SK-N-SH (cell line): ENCODE results near the gene SF3A1. TPM values are rescaled to one million over a fixed set of nuclear protein-coding genes. Genes with fewer than 3 reads are reported as not detected.

Source experiments
- CTCF ChIA-PET: fragments of 300-600, 350-600 bp; formaldehyde crosslinking; extraction: SDS; loops from one replicate; lab custom pipeline; 2021; lab: Yijun Ruan, JAX
- POLR2A ChIA-PET: fragments of 350-600 bp; sonication (Branson Sonifier 250); formaldehyde crosslinking; extraction: SDS; loops from one replicate; lab custom pipeline; 2020; ENCODE audit warnings: antibody characterized with exemption, inconsistent platforms; lab: Yijun Ruan, JAX
- DNase-seq: peaks from one replicate; pipeline ENCODE4 v3.0.0; 2012
- H2AFZ ChIP-seq: fragments of 200-600 bp; sonication (generic); 2 replicates; pipeline ENCODE4 v1.8.1; 2016; ENCODE audit warnings: antibody characterized with exemption, mild to moderate bottlenecking, low read depth
- H3F3A ChIP-seq: fragments of 200-600 bp; sonication (generic); replicated peaks from 2 replicates; pipeline ENCODE3; 2016; ENCODE audit warnings: antibody characterized with exemption, mild to moderate bottlenecking; ENCODE audit not compliant: insufficient read depth
- H3K27ac ChIP-seq, 2 experiments: fragments of 200-500 bp in 1 of 2; fragments of 200-600 bp in 1 of 2; sonication (Bioruptor generic) in 1 of 2; sonication (generic), shearing (Covaris generic) in 1 of 2; 2 replicates each; pipeline versions ENCODE4 v1.5.1 to v1.6.1; 2014 to 2016; ENCODE audit warnings: low read depth in 2 of 2, inconsistent platforms in 1 of 2, low read length in 1 of 2, mild to moderate bottlenecking in 1 of 2, mixed read lengths in 1 of 2
- H3K27me3 ChIP-seq: fragments of 200-600 bp; sonication (generic), shearing (Covaris generic); 2 replicates; pipeline ENCODE4 v1.6.1; 2016; ENCODE audit warnings: mixed run types; ENCODE audit not compliant: insufficient read depth
- H3K36me3 ChIP-seq, 2 experiments: fragments of 200-500 bp in 1 of 2; fragments of 200-600 bp in 1 of 2; sonication (Bioruptor generic) in 1 of 2; sonication (generic) in 1 of 2; replicated peaks in 1 of 2; 2 replicates each; pipeline versions ENCODE3 to v1.5.1; 2014 to 2016; ENCODE audit warnings: low read length in 1 of 2, mild to moderate bottlenecking in 1 of 2; ENCODE audit not compliant: insufficient read depth in 2 of 2, control insufficient read depth in 1 of 2
- H3K4me1 ChIP-seq, 2 experiments: fragments of 200-500 bp in 1 of 2; fragments of 200-600 bp in 1 of 2; sonication (Bioruptor generic) in 1 of 2; sonication (generic), shearing (Covaris generic) in 1 of 2; 2 replicates each; pipeline versions ENCODE4 v1.5.1 to v1.6.1; 2014 to 2016; ENCODE audit warnings: low read depth in 1 of 2, low read length in 1 of 2, mixed run types in 1 of 2; ENCODE audit not compliant: insufficient read depth in 2 of 2, control insufficient read depth in 1 of 2
- H3K4me2 ChIP-seq: fragments of 200-600 bp; sonication (generic), shearing (Covaris generic); 2 replicates; pipeline ENCODE4 v1.6.1; 2017; ENCODE audit warnings: mixed run types
- H3K4me3 ChIP-seq, 2 experiments: fragments of 200-500 bp in 1 of 2; fragments of 200-600 bp in 1 of 2; sonication (Bioruptor generic) in 1 of 2; sonication (generic), shearing (Covaris generic) in 1 of 2; 2 replicates each; pipeline versions ENCODE4 v1.5.1 to v1.8.1; 2014 to 2016; ENCODE audit warnings: low read depth in 2 of 2, inconsistent platforms in 1 of 2, low read length in 1 of 2, mild to moderate bottlenecking in 1 of 2, mixed read lengths in 1 of 2, moderate library complexity in 1 of 2
- H3K79me2 ChIP-seq: fragments of 200-600 bp; sonication (generic); 2 replicates; pipeline ENCODE4 v1.8.1; 2017; ENCODE audit warnings: mild to moderate bottlenecking; ENCODE audit not compliant: insufficient read depth
- H3K9ac ChIP-seq: fragments of 200-600 bp; sonication (generic); 2 replicates; pipeline ENCODE4 v1.6.1; 2017; ENCODE audit warnings: mixed run types
- H3K9me2 ChIP-seq: fragments of 200-600 bp; sonication (generic); 2 replicates; pipeline ENCODE4 v1.6.1; 2017; ENCODE audit warnings: mixed run types
- H3K9me3 ChIP-seq: fragments of 200-600 bp; sonication (generic); 2 replicates; pipeline ENCODE4 v1.6.1; 2017; ENCODE audit warnings: mixed run types, mild to moderate bottlenecking, moderate library complexity
- H4K20me1 ChIP-seq: fragments of 200-600 bp; sonication (generic); 2 replicates; pipeline ENCODE4 v1.6.1; 2017; ENCODE audit warnings: mild to moderate bottlenecking, mixed run types; ENCODE audit not compliant: insufficient read depth
- CHD2 ChIP-seq: fragments of 150-350 bp; IDR thresholded peaks from 2 replicates; pipeline ENCODE4 v1.6.1; 2018; ENCODE audit warnings: low read length; ENCODE audit not compliant: partially characterized antibody
- ELF1 ChIP-seq: IDR thresholded peaks from 2 replicates; pipeline ENCODE4 v1.4.0; 2012
- EP300 ChIP-seq, 2 experiments: IDR thresholded peaks; 2 replicates each; pipeline versions ENCODE4 v1.4.0 to v1.6.1; 2012; ENCODE audit warnings: borderline replicate concordance in 1 of 2, low read depth in 1 of 2, low read length in 1 of 2
- EZH2phosphoT487 ChIP-seq: fragments of 200-600 bp; sonication (generic); IDR thresholded peaks from 2 replicates; pipeline ENCODE4 v1.6.1; 2017; ENCODE audit warnings: low read depth, mixed run types, mild to moderate bottlenecking, antibody characterized with exemption, moderate library complexity, borderline replicate concordance
- FOSL2 ChIP-seq: IDR thresholded peaks from 2 replicates; pipeline ENCODE4 v1.4.0; 2012; ENCODE audit warnings: low read depth, mild to moderate bottlenecking, moderate library complexity, borderline replicate concordance
- FOXJ3 ChIP-seq: sonication (generic); formaldehyde crosslinking; IDR thresholded peaks from 2 replicates; pipeline ENCODE4 v1.5.1; 2020; ENCODE audit warnings: mild to moderate bottlenecking, missing genetic modification reagents
- FOXM1 ChIP-seq: IDR thresholded peaks from 2 replicates; pipeline ENCODE4 v1.4.0; 2012; ENCODE audit warnings: low read depth, mild to moderate bottlenecking
- GABPA ChIP-seq: IDR thresholded peaks from 2 replicates; pipeline ENCODE4 v1.4.0; 2012; ENCODE audit warnings: low read depth, mild to moderate bottlenecking
- GATA2 ChIP-seq: sonication (generic); formaldehyde crosslinking; IDR thresholded peaks from 2 replicates; pipeline ENCODE4 v1.5.0; 2020; ENCODE audit warnings: mild to moderate bottlenecking, missing genetic modification reagents
- MAX ChIP-seq: IDR thresholded peaks from 2 replicates; pipeline ENCODE4 v1.4.0; 2012; ENCODE audit warnings: low read depth
- MEF2A ChIP-seq: IDR thresholded peaks from 2 replicates; pipeline ENCODE4 v1.4.0; 2012; ENCODE audit warnings: low read depth, borderline replicate concordance
- MXI1 ChIP-seq: IDR thresholded peaks from 2 replicates; pipeline ENCODE4 v1.6.1; 2012; ENCODE audit warnings: mild to moderate bottlenecking, low read depth, low read length, improper control_type of control experiment
- PBX3 ChIP-seq: IDR thresholded peaks from 2 replicates; pipeline ENCODE4; 2012
- POLR2AphosphoS5 ChIP-seq: IDR thresholded peaks from 2 replicates; pipeline ENCODE4 v1.6.1; 2012; ENCODE audit warnings: low read depth, low read length
- RAD21 ChIP-seq: IDR thresholded peaks from 2 replicates; pipeline ENCODE4 v1.6.1; 2012; ENCODE audit warnings: mild to moderate bottlenecking, low read length
- RCOR1 ChIP-seq: fragments of 150-350 bp; IDR thresholded peaks from 2 replicates; pipeline ENCODE4 v1.6.1; 2017; ENCODE audit warnings: antibody characterized with exemption, low read length
- RFX5 ChIP-seq: IDR thresholded peaks from 2 replicates; pipeline ENCODE4 v1.6.1; 2012; ENCODE audit warnings: mild to moderate bottlenecking, improper control_type of control experiment, low read length
- RXRA ChIP-seq: IDR thresholded peaks from 2 replicates; pipeline ENCODE4 v1.4.0; 2012; ENCODE audit warnings: low read depth, mild to moderate bottlenecking, borderline replicate concordance
- TAF1 ChIP-seq: IDR thresholded peaks from 2 replicates; pipeline ENCODE4 v1.6.1; 2012; ENCODE audit warnings: low read depth, mild to moderate bottlenecking, low read length, moderate library complexity, borderline replicate concordance
- TCF12 ChIP-seq: IDR thresholded peaks from 2 replicates; pipeline ENCODE4 v1.4.0; 2012
- YY1 ChIP-seq: IDR thresholded peaks from 2 replicates; pipeline ENCODE4 v1.4.0; 2012; ENCODE audit warnings: low read depth, mild to moderate bottlenecking
- WGBS: methylation state at CpG from one replicate; pipeline ENCODE4 v1.1.6; 2017; ENCODE audit warnings: low lambda C conversion rate; 5-methylcytosine and 5-hydroxymethylcytosine counted together
- polyA plus RNA-seq, 3 experiments: library from polyadenylated mRNA; depleted of rRNA; stranded (reverse); fragments of >200 nt; gene quantifications; 2 replicates each; pipeline ENCODE4 v1.2.3, GENCODE V29; 2012

SF3A1 gene
- polyA plus RNA-seq, 1 of the 3 experiments (the other 2 are of a cell fraction) = 75.2 TPM

- ChIA-PET POLR2A (interaction anchor here (0.6 to 3.0 kb wide), 3 partner anchors 7 to 26 kb away, joined by 3 to 19 read pairs (median 3); no protein-coding TSS in a partner anchor), CTCF (interaction anchor here (0.8 to 15.4 kb wide), 9 partner anchors 11 to 164 kb away, joined by 3 to 228 read pairs (median 4); partner anchors contain the start of genes CASTOR1 and RNF215)
- Histone ChIP-seq H3F3A (no peaks in the 10 kb centered on the region), H3K27ac (no peak overlapping the region), H3K9ac (peak overlapping the region; percentile 76), H4K20me1 (0 out of 2 replicates have a peak, but pooled peaks cover 6% of the 10 kb centered on the region), H3K27me3 (no peaks in the 10 kb centered on the region), H2AFZ (no peak overlapping the region), H3K9me2 (no peaks in the 10 kb centered on the region), H3K4me1 (peaks cover 0 to 14% of the 10 kb centered on the region in 2 experiments; a peak in 2 of 4 replicates), H3K79me2 (peaks cover 39% of the 10 kb centered on the region), H3K36me3 (no peaks in the 10 kb centered on the region), H3K9me3 (no peaks in the 10 kb centered on the region), H3K4me2 (peak overlapping the region; percentile 96), H3K4me3 (peak overlapping the region; percentile 63 to 75)
- TF ChIP-seq MEF2A (no peak), TCF12 (no peak), RFX5 (no peak), POLR2AphosphoS5 (no peak), GATA2 (CRISPR knock-in tag) (no peak), EZH2phosphoT487 (no peak)
- WGBS = 54% methylated on average over 10 of the region's 11 CpGs
- peak; percentile 43 for DNase-seq
Observed at GRCh38 chr22:30397656-30398635, 41.3 kb upstream of the SF3A1 start.

DNA sequence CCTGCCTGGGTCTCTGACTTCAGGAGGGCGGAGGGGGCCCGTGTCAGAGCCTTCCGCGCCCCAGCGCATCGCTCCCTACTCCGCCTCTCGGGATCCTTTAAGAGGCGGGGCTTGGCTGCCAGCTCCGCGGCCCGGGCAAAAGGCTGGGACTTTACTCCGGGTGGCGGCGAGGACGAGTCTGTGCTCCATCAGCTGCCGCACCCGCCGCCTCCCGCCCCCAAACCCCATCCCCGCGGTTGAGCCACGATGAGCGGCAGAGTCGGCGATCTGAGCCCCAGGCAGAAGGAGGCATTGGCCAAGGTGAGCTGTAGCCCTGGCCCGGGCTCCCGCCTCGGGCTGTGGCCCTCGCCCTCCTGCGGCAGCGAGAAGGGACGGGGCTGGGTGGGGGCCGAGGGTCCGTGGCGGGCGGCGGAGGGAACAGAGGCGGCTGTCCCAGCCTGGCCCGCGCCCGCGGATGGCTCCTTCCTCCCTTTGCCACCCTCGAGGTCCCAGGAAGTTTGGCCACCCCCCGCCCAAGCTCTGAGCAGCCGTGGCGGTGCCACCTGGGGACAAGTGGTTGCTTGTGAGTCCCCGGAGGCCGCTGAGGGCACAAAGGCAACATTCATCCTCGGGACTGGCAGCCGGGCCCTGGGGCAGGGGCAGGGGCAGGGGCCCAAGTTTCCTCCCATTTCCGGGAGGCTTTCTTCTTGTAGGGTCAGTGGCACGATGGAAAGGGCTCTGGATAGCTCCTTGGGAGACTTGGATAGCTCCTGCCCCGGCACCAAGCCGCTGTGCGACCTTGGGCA lies 40.4 kb upstream of the SF3A1 start, which contains the start of gene SEC14L2:
SEC14L2 (plus strand) TSS at position 148 of the 785 bp plus-strand sequence; CDS start at position 247, 99 bp downstream.
- Histone ChIP-seq H3K79me2 (peaks cover 36% of the 10 kb centered on the region), H4K20me1 (0 out of 2 replicates have a peak, but pooled peaks cover 6% of the 10 kb centered on the region), H3K36me3 (no peaks in the 10 kb centered on the region), H3F3A (no peaks in the 10 kb centered on the region), H3K9me2 (no peaks in the 10 kb centered on the region), H3K4me3 (peak within 1 kb of the TSS; percentile 63 to 75), H3K27me3 (no peaks in the 10 kb centered on the region), H3K27ac (no peak within 1 kb of the TSS; a peak in 1 of 4 replicates), H3K4me2 (peak within 1 kb of the TSS; percentile 96), H3K4me1 (peaks cover 0 to 14% of the 10 kb centered on the region in 2 experiments; a peak in 2 of 4 replicates), H2AFZ (peak within 1 kb of the TSS; percentile 66), H3K9me3 (no peaks in the 10 kb centered on the region), H3K9ac (peak within 1 kb of the TSS; percentile 76)
- CTCF ChIA-PET = interaction anchor here (0.8 to 15.4 kb wide), 12 partner anchors 11 to 362 kb away, joined by 3 to 228 read pairs (median 4); partner anchors contain the start of genes CASTOR1 and RNF215
- POLR2A ChIA-PET = interaction anchor here (0.5 to 3.0 kb wide), 5 partner anchors 8 to 102 kb away, joined by 3 to 19 read pairs (median 3); no protein-coding TSS in a partner anchor
- DNase-seq = peak; percentile 90
- WGBS = no CpG with 5 or more reads among the region's 56 CpGs
- TF ChIP-seq EP300 (IDR thresholded peaks at IDR 0.05; ENCODE audit: borderline replicate concordance in 1 of 2, low read depth in 1 of 2, low read length in 1 of 2) = no peak
- no peak for TF ChIP-seq FOXJ3 (CRISPR knock-in tag)
- TF ChIP-seq GABPA = no peak
- TF ChIP-seq FOXM1 = no peak
- TF ChIP-seq RFX5 = no peak
- TF ChIP-seq POLR2AphosphoS5 = peak; percentile 69
- no peak for TF ChIP-seq RCOR1
- no peak for TF ChIP-seq CHD2
- no peak for TF ChIP-seq RXRA
- TF ChIP-seq TAF1 = 0 out of 2 replicates have a peak, but pooled peaks have one; percentile 47
- TF ChIP-seq EZH2phosphoT487 = no peak
- no peak for TF ChIP-seq ELF1
- peak; percentile 38; the same call in 1 of the 2 replicates for TF ChIP-seq PBX3
- TF ChIP-seq GATA2 (CRISPR knock-in tag) = no peak
- no peak for TF ChIP-seq FOSL2
- TF ChIP-seq MAX = peak; percentile 54; the same call in 1 of the 2 replicates
- no peak for TF ChIP-seq MXI1
- no peak for TF ChIP-seq RAD21
- TF ChIP-seq YY1 = no peak
